ENCODE measurements around the gene GJB3. TPM values are rescaled to one million over a fixed set of nuclear protein-coding genes. Genes with fewer than 3 reads are reported as not detected.

GJB3 gene
- total RNA-seq, 6 donors from 2014 or later: 0.29 to 3.3 (median 1.4) TPM; not detected in 2

DNA sequence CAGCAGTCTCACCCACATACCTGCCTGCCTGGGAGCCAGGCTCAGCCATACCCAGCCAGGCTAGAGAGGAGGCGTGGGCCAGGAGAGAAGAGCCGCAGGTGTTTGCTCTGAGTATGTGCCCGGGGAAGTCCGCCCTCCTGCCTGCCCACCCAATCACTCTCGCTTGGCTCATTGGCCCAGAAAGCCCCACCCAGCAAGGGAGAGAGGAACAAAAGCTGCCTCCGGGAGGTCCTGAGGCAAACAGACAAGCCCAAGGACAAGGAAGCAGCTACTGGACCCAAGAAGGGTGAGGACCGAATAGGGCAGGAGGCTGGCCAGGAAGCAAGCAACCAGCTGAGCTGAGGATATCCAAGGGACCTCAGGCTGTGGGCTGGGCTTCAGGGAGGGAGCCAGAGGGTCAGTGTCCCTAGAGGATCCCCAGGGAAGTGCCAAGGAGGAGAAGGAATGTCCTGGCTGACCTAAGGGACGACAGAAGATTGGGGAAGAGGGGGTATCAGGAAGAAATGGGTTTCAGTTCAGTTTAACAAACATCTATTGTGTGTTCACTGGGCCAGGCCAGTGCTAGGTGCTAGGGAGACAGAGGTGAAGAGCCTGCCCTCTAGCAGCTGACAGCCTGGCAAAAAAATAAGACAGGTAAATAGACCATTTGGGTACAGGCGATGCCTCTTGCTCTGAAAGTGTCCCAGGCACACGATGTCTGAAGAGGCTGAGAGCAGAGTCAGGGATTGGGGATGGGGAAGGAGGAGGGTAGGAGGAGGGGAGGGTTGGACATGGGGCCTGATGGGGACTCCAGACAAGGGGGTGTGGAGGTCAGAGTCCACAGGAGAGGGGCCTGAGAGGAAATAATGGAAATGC lies 21.3 kb upstream of the GJB3 start, which contains the start of gene GJB4:
TSS of gene GJB4 (plus strand) at position 238 of the 855 bp plus-strand sequence. CDS start 1,515 bp downstream, outside the sequence.
- Histone ChIP-seq H3K4me1 (no peaks in the 10 kb centered on the region), H3K27ac (no peak within 1 kb of the TSS), H3K9me3 (no peaks in the 10 kb centered on the region), H3K27me3 (no peaks in the 10 kb centered on the region), H3K36me3 (no peaks in the 10 kb centered on the region), H3K4me3 (no peak within 1 kb of the TSS)
- 61 to 64% methylated on average over 10 of the region's 10 CpGs for WGBS, 2 donors
- TF ChIP-seq POLR2A (IDR thresholded peaks at IDR 0.05): no peak
- TF ChIP-seq, protein P1, sequence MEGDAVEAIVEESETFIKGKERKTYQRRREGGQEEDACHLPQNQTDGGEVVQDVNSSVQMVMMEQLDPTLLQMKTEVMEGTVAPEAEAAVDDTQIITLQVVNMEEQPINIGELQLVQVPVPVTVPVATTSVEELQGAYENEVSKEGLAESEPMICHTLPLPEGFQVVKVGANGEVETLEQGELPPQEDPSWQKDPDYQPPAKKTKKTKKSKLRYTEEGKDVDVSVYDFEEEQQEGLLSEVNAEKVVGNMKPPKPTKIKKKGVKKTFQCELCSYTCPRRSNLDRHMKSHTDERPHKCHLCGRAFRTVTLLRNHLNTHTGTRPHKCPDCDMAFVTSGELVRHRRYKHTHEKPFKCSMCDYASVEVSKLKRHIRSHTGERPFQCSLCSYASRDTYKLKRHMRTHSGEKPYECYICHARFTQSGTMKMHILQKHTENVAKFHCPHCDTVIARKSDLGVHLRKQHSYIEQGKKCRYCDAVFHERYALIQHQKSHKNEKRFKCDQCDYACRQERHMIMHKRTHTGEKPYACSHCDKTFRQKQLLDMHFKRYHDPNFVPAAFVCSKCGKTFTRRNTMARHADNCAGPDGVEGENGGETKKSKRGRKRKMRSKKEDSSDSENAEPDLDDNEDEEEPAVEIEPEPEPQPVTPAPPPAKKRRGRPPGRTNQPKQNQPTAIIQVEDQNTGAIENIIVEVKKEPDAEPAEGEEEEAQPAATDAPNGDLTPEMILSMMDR (IDR thresholded peaks at IDR 0.05): no peak
- TF ChIP-seq POLR2AphosphoS5 (IDR thresholded peaks at IDR 0.05): no peak
- no peak for TF ChIP-seq EP300 (IDR thresholded peaks at IDR 0.05)
- ATAC-seq (ENCODE audit: low FRiP score in 2 of 2) (no peak), DNase-seq (no peak)

DNA sequence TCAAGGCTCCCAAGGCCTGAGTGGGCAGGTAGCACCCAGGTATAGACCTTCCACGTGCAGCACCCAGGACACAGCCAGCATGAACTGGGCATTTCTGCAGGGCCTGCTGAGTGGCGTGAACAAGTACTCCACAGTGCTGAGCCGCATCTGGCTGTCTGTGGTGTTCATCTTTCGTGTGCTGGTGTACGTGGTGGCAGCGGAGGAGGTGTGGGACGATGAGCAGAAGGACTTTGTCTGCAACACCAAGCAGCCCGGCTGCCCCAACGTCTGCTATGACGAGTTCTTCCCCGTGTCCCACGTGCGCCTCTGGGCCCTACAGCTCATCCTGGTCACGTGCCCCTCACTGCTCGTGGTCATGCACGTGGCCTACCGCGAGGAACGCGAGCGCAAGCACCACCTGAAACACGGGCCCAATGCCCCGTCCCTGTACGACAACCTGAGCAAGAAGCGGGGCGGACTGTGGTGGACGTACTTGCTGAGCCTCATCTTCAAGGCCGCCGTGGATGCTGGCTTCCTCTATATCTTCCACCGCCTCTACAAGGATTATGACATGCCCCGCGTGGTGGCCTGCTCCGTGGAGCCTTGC lies 19.7 kb upstream of the GJB3 start:
- no peak for TF ChIP-seq EP300 (IDR thresholded peaks at IDR 0.05)
- no peak for TF ChIP-seq POLR2AphosphoS5 (IDR thresholded peaks at IDR 0.05)
- TF ChIP-seq, protein P1 (IDR thresholded peaks at IDR 0.05): no peak
- TF ChIP-seq POLR2A (IDR thresholded peaks at IDR 0.05): no peak
- no peak for ATAC-seq (ENCODE audit: low FRiP score in 2 of 2)
- H3K9me3 ChIP-seq: no peaks in the 10 kb centered on the region
- no peak overlapping the region for H3K4me3 ChIP-seq
- no peaks in the 10 kb centered on the region for H3K27me3 ChIP-seq
- no peaks in the 10 kb centered on the region for H3K4me1 ChIP-seq
- no peaks in the 10 kb centered on the region for H3K36me3 ChIP-seq
- DNase-seq: peak in 1 of 2 donors; percentile 63
- H3K27ac ChIP-seq: no peak overlapping the region
- WGBS, 2 donors: 91% methylated on average over 14 to 33 of the region's 33 CpGs

DNA sequence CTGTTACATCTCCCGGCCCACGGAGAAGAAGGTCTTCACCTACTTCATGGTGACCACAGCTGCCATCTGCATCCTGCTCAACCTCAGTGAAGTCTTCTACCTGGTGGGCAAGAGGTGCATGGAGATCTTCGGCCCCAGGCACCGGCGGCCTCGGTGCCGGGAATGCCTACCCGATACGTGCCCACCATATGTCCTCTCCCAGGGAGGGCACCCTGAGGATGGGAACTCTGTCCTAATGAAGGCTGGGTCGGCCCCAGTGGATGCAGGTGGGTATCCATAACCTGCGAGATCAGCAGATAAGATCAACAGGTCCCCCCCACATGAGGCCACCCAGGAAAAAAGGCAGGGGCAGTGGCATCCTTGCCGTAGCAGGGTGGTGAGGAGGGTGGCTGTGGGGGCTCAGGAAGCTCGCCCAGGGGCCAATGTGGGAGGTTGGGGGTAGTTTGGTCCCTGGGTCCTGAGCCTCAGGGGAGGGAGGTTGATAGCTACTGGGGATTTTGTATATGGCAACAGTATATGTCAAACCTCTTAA lies 19.2 kb upstream of the GJB3 start:
- 65 to 90% methylated on average over 2 to 13 of the region's 13 CpGs for WGBS, 2 donors
- Histone ChIP-seq H3K36me3 (no peaks in the 10 kb centered on the region), H3K9me3 (no peaks in the 10 kb centered on the region), H3K27me3 (no peaks in the 10 kb centered on the region), H3K4me1 (no peaks in the 10 kb centered on the region), H3K27ac (no peak overlapping the region), H3K4me3 (no peak overlapping the region)
- peak in 1 of 2 donors; percentile 59 for DNase-seq
- no peak for ATAC-seq (ENCODE audit: low FRiP score in 2 of 2)
- no peak for TF ChIP-seq POLR2AphosphoS5 (IDR thresholded peaks at IDR 0.05)
- no peak for TF ChIP-seq EP300 (IDR thresholded peaks at IDR 0.05)
- TF ChIP-seq, protein P1 (IDR thresholded peaks at IDR 0.05): no peak
- TF ChIP-seq POLR2A (IDR thresholded peaks at IDR 0.05): no peak

GRCh38 chr1:34762474-34763141 lies 18.4 kb upstream of the GJB3 start:
- no peaks in the 10 kb centered on the region for H3K36me3 ChIP-seq
- no peaks in the 10 kb centered on the region for H3K4me1 ChIP-seq
- ATAC-seq (ENCODE audit: low FRiP score in 2 of 2): no peak
- no peaks in the 10 kb centered on the region for H3K27me3 ChIP-seq
- no peak overlapping the region for H3K4me3 ChIP-seq
- no peaks in the 10 kb centered on the region for H3K9me3 ChIP-seq
- H3K27ac ChIP-seq: no peak overlapping the region
- no peak for DNase-seq
- WGBS, 2 donors: 54 to 58% methylated on average over 3 to 7 of the region's 7 CpGs
- no peak for TF ChIP-seq EP300 (IDR thresholded peaks at IDR 0.05)
- TF ChIP-seq POLR2A (IDR thresholded peaks at IDR 0.05): no peak
- TF ChIP-seq, protein P1 (IDR thresholded peaks at IDR 0.05): no peak
- no peak for TF ChIP-seq POLR2AphosphoS5 (IDR thresholded peaks at IDR 0.05)

All from upper lobe of left lung (tissue), 6 donors.